ENCODE data around the gene ZDHHC12.

The ZDHHC12 gene

GRCh38 chr9:128768606-128769005 is 44.7 kb upstream of the ZDHHC12 start:
- Mint-ChIP-seq H3K9me3 (no peaks in the 10 kb centered on the region), H3K36me3 (ENCODE audit: low read depth) (peaks cover 14% of the 10 kb centered on the region), H3K27me3 (ENCODE audit: low read depth) (no peaks in the 10 kb centered on the region), H3K27ac (peak overlapping the region in 1 of 3 experiments; percentile 50), H3K4me1 (peaks cover 27% of the 10 kb centered on the region), H3K4me3 (peak overlapping the region in 2 of 3 experiments; percentile 19 to 79)
- TF ChIP-seq, protein P1, sequence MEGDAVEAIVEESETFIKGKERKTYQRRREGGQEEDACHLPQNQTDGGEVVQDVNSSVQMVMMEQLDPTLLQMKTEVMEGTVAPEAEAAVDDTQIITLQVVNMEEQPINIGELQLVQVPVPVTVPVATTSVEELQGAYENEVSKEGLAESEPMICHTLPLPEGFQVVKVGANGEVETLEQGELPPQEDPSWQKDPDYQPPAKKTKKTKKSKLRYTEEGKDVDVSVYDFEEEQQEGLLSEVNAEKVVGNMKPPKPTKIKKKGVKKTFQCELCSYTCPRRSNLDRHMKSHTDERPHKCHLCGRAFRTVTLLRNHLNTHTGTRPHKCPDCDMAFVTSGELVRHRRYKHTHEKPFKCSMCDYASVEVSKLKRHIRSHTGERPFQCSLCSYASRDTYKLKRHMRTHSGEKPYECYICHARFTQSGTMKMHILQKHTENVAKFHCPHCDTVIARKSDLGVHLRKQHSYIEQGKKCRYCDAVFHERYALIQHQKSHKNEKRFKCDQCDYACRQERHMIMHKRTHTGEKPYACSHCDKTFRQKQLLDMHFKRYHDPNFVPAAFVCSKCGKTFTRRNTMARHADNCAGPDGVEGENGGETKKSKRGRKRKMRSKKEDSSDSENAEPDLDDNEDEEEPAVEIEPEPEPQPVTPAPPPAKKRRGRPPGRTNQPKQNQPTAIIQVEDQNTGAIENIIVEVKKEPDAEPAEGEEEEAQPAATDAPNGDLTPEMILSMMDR (IDR thresholded peaks at IDR 0.05; ENCODE audit: unreplicated experiment in 3 of 3), result no peak

- Mint-ChIP-seq H3K4me1 (peaks cover 19% of the 10 kb centered on the region), H3K4me3 (peak overlapping the region in 2 of 3 experiments; percentile 16 to 35), H3K36me3 (ENCODE audit: low read depth) (peaks cover 12% of the 10 kb centered on the region), H3K27me3 (ENCODE audit: low read depth) (no peaks in the 10 kb centered on the region), H3K27ac (peak overlapping the region; percentile 32 to 91 (median 68)), H3K9me3 (no peaks in the 10 kb centered on the region)
- TF ChIP-seq, protein P1 (IDR thresholded peaks at IDR 0.05; ENCODE audit: unreplicated experiment in 3 of 3), result no peak
Measured at GRCh38 chr9:128765499-128765898, 41.6 kb upstream of the ZDHHC12 start.

DNA sequence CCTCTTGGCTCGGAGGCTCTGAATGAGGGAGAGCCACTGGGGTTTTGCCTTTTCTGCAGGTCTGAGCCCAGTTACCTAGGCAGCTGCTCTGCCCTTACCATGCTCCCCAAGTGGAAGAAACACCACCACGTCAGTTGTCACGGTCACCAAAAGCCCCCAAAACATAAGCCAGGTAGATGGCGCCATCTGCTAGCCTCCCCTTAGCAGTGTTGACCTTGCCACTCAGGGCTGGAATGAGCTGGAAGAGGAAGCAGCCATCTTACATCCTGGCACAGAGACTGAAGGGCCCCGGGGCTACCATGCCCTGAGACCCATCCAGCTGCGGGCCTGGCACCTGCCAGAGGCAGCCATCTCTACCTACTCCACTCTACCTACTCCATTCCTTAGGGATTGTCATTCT is 40.4 kb upstream of the ZDHHC12 start:
- no peak overlapping the region for H3K4me3 Mint-ChIP-seq
- H3K4me1 Mint-ChIP-seq, result peaks cover 13% of the 10 kb centered on the region
- H3K27ac Mint-ChIP-seq, result peak overlapping the region; percentile 9 to 91 (median 68)
- peaks cover 10% of the 10 kb centered on the region for H3K36me3 Mint-ChIP-seq (ENCODE audit: low read depth)
- H3K27me3 Mint-ChIP-seq (ENCODE audit: low read depth), result no peaks in the 10 kb centered on the region
- TF ChIP-seq, protein P1 (IDR thresholded peaks at IDR 0.05; ENCODE audit: unreplicated experiment in 3 of 3), result no peak
- H3K9me3 Mint-ChIP-seq, result no peaks in the 10 kb centered on the region

- peaks cover 13% of the 10 kb centered on the region for H3K36me3 Mint-ChIP-seq (ENCODE audit: low read depth)
- no peaks in the 10 kb centered on the region for H3K9me3 Mint-ChIP-seq
- H3K4me1 Mint-ChIP-seq, result peaks cover 9% of the 10 kb centered on the region
- no peaks in the 10 kb centered on the region for H3K27me3 Mint-ChIP-seq (ENCODE audit: low read depth)
- TF ChIP-seq, protein P1 (IDR thresholded peaks at IDR 0.05; ENCODE audit: unreplicated experiment in 3 of 3), result no peak
- no peak overlapping the region for H3K4me3 Mint-ChIP-seq
- no peak overlapping the region for H3K27ac Mint-ChIP-seq
Measured at GRCh38 chr9:128762671-128763449, 38.9 kb upstream of the ZDHHC12 start.

- Mint-ChIP-seq H3K27ac (no peak overlapping the region), H3K4me1 (no peaks in the 10 kb centered on the region), H3K36me3 (ENCODE audit: low read depth) (peaks cover 9% of the 10 kb centered on the region), H3K27me3 (ENCODE audit: low read depth) (no peaks in the 10 kb centered on the region), H3K9me3 (no peaks in the 10 kb centered on the region), H3K4me3 (no peak overlapping the region)
- TF ChIP-seq, protein P1 (IDR thresholded peaks at IDR 0.05; ENCODE audit: unreplicated experiment in 3 of 3), result no peak
Measured at GRCh38 chr9:128757602-128758001, 33.7 kb upstream of the ZDHHC12 start.

DNA sequence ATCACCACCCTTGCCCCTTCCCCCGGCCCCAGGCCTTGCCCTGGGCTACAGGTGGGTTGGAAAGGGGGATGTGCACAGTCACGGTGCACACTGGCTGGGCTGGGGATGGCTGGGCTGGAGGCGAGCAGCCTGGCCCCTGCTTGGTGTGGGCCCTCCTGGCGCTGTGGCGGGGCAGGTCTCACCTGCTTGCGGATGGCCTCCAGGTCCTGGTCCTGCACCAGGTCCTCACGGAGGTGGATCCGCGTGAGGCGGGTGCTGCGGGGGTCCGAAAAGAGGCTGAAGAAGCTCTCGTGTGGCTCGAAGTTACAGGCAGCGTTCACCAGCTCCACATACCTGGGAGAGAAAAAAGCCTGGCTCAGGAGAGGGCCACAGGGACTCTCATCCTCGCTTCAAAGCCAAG is 29.7 kb upstream of the ZDHHC12 start:
- no peak overlapping the region for H3K4me3 Mint-ChIP-seq
- no peaks in the 10 kb centered on the region for H3K9me3 Mint-ChIP-seq
- no peak overlapping the region for H3K27ac Mint-ChIP-seq
- H3K27me3 Mint-ChIP-seq (ENCODE audit: low read depth), result no peaks in the 10 kb centered on the region
- H3K4me1 Mint-ChIP-seq, result no peaks in the 10 kb centered on the region
- H3K36me3 Mint-ChIP-seq (ENCODE audit: low read depth), result peaks cover 14% of the 10 kb centered on the region
- TF ChIP-seq, protein P1 (IDR thresholded peaks at IDR 0.05; ENCODE audit: unreplicated experiment in 3 of 3), result no peak
